ELR (cell line): ENCODE data around the gene ACO1.

ENCODE experiments used
- DNase-seq: peaks from one replicate; pipeline ENCODE4 v3.0.0-alpha.2; 2015; ENCODE audit warnings: low read depth

ACO1 gene

DNA sequence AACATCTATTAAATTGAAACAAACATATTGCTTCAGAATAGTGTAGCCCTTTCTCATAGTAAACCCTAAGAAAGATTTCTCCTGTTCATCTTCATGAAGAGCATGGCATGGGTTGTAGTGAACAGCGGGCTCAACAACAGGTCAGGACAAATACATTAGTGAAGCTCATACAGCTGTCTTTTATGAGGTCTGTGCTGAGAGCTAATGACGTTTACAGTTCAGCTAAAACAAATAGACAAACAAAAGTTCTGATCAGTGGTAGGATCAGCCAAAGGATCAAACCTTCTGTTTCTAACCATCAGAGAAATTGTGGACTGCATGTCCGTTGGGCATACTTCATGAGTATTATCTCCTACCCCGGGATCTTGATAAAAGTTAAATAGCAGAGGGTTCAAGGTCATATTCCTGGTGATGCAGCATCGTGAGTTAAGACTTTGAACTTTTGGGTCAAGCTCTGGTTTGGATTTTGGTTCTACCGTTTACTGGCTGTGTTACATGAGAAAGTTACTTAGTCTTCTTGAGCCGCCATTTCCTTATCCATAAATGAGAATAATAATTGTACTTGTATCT is 37.9 kb downstream of the ACO1 start:
- no peak for DNase-seq

GRCh38 chr9:32423371-32423770 is 38.9 kb downstream of the ACO1 start:
- peak; percentile 93 for DNase-seq

- peak; percentile 92 for DNase-seq
Observed at GRCh38 chr9:32424616-32425015, 40.2 kb downstream of the ACO1 start.

GRCh38 chr9:32426278-32426939 is 42.0 kb downstream of the ACO1 start:
- DNase-seq: peak; percentile 95

DNA sequence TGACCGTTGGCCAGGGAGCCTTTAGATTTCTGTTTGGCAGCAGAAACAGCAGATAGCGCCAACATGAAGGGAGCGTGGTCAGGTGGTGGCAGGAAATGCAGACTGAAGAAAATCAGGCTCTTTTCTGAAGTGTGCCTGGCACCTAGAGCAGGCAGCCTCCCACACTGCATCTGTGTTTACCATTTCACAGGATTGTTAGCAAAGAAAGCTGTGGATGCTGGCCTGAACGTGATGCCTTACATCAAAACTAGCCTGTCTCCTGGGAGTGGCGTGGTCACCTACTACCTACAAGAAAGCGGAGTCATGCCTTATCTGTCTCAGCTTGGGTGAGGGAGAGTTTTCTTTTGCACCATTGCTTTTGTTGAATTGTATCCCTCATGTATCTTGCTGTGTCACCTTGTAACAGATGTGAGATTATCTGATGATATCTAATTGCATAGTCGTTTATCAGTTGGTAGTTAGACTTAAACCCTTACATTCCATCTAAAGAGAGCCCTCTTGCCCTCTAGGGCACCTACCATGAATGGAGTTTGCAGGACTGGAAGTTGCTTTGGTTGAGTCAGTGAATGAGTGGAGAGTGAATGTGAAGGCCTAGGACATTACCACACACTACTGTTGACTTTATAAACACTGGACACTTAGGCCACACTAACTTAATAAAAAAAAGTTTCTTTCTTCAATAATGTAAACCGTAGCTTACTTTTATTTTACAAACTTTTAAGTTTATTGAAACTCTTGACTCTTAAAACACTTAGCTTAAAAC is 42.8 kb downstream of the ACO1 start:
- peak; percentile 75 for DNase-seq

- DNase-seq: peak; percentile 79
Observed at GRCh38 chr9:32430720-32431119, 46.3 kb downstream of the ACO1 start.

DNA sequence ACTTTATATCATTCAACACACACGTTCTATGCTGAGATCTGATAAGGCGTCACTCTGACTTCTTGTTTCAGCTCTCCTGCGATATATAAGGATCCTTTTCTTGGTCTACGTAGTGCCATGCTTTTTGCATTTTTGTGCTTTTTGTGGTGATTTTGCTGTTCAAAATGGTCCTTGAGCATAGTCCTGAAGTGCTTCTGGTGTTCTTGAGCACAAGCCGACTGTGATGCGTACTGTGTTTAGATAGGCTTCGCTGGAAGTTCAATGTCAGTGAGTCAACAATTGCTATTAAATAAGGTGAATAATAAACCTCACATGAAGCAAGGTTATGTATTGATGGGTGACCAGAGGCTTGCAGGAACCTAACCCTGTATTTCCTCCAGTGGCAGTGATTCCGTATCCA is 46.8 kb downstream of the ACO1 start:
- peak; percentile 73 for DNase-seq

DNA sequence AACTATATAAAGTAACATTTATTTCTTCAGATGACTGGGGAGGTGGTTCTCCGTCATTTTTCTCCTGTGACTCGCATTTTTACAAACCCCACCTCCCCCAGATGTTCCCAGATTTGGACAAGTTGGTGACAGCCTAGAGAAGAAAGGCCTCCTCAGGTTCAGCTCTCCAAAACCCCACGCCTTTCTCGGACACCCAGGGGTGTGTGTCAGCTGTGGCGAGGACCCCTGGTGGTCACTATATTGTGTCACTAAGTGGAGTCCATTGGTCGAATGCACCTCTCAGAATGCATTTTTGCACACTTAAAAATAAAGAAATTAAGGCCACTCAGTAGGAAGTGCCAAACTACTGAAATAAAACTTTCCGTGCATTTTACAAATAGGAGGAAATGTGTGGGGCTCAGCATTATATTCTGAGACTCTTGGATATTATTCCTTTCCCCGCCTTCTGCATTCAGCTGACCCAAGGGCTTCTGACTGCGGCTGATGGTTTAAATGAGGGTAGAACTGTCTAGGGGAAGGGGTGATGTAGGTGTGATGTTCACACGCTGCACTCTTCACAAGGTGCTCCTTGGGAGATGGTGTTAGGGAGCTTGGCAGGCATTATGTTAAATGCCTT is 47.6 kb downstream of the ACO1 start:
- DNase-seq: peak; percentile 71

- DNase-seq: no peak
Observed at GRCh38 chr9:32434892-32435291, 50.4 kb downstream of the ACO1 start.

GRCh38 chr9:32441678-32442077 is 57.2 kb downstream of the ACO1 start:
- no peak for DNase-seq

GRCh38 chr9:32442433-32442832 is 58.0 kb downstream of the ACO1 start:
- DNase-seq: no peak

DNA sequence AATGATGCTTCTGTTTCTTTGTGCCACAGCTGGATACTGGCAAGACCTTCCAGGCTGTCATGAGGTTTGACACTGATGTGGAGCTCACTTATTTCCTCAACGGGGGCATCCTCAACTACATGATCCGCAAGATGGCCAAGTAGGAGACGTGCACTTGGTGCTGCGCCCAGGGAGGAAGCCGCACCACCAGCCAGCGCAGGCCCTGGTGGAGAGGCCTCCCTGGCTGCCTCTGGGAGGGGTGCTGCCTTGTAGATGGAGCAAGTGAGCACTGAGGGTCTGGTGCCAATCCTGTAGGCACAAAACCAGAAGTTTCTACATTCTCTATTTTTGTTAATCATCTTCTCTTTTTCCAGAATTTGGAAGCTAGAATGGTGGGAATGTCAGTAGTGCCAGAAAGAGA is 65.5 kb downstream of the ACO1 start:
- no peak for DNase-seq

- no peak for DNase-seq
Observed at GRCh38 chr9:32454280-32454679, 69.8 kb downstream of the ACO1 start.

DNA sequence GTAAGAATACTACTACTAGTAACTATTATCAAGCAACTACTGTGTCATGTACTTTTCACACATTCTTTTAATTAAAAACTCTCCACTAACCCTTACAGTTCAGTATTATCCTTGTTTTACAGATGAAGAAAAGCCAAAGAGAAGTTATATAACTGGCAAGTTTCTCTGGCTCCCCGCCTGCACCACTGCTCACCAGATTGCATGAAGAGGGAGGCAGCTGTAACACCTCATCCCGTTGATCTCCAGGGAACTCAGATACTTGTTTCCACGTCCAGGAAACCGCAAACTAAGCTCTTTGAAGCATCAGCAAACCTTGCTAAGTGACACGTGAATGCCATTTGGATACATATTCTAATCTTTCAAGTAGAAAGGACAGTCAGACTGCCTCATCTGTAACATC is 71.3 kb downstream of the ACO1 start:
- no peak for DNase-seq

GRCh38 chr9:32456564-32456963 is 72.1 kb downstream of the ACO1 start:
- DNase-seq: no peak

DNA sequence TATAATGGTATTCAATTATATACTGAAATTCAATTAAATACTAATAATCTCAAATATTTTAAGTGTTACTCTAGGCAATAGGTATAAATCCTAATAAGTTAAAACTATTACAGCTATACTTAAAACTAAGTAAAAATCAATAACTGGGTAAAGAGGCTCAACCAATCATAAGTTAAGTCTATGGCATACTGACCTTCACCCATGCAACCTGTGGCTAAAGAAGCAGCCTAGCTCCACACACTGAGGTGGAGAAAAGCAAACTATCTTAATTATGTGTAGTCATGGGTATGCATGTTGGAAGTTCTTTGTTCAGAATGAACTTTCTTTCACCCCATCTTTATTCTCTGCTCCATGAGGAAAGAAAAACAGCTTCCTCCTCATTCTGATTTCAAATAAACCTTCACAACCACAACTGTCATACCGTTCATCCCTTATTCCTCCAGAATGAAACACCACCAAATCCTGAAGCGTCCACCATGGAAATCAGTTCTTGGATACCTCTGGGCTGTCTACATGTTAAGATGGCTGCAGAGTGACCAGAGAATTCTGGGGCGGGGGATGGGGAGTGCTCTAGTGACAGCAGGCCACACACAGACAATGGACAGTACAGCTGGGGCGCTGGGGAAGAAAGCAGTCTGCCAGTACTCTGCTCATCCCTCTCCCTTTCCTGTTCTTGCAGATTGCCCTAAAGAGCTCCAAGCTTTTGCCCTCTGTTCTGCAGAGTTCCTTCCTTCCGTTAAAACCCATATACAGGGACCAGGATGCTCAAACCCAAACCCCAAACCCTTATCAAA is 79.3 kb downstream of the ACO1 start:
- DNase-seq: no peak

GRCh38 chr9:32468740-32469139 is 84.3 kb downstream of the ACO1 start:
- DNase-seq: no peak

DNA sequence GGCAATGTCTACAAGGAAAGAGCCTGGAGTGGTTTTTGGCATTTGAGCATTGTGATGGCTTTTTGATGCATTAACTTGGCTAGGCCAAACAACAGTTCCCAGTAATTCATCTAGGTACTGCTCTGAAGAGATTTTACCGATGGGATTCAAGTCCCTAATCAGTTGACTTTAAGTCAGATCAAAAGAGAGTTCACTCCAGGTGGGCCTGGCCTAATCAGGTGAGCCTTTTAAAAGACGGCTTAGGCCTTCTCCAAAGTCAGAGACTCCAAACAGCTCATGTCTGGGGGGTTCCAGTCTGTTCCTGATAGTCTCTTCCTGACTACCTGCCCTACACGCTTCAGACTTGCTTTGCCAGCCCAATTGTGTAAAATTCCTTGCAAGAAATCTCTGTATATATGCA is 87.9 kb downstream of the ACO1 start:
- no peak for DNase-seq

- DNase-seq: no peak
Observed at GRCh38 chr9:32483343-32483742, 98.9 kb downstream of the ACO1 start.

DNA sequence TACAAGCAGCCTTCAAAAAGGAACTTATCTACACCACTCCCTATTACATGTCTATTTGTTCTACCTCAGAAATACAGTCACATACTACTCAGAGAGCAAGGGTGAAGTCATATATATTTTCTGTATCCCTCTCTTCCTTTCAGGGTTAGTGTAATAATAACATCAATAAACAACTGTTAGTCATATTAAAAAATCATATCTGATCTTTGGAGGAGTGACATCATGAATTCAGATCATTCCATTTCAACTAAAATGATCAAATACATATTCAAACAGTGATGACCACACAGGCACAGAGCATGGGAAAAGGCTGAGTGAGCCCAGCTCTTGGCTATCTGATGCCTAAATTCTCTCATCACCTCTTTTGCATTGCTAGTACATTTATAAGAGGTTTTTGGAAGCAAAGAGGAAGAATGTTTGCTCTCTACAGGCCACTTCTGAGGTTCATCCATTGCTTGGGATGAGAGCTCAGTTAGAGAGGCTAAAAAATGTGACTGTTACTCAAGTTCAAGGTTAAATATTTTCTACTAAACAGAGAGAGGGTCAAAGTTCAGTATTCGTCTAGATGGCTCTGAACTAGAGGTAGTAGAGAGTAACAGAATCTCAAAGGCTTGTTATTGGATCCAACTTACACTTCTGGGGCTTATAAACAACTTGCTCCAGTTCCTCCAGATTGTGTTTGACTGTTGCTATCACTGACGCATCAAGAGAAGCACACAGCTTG is 102.6 kb downstream of the ACO1 start:
- peak; percentile 69 for DNase-seq

DNA sequence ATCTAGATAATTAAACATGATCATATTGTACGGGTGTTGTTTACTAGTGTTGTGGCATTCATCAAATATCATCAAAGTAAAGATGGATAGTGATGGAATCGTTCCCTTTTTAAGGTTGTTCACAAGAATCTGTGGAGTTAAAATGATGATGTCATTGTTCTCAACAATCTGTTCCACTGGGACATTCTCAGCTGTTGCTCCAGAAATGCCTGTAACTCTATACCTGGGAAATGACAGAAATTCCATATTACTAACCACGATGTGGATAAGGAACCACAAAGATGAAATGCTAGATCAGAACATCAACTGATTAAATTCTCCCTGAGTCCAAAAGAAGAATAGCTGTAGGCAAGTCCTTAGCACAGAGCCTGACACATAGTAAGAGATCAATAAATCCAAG is 103.5 kb downstream of the ACO1 start:
- DNase-seq: peak; percentile 53

DNA sequence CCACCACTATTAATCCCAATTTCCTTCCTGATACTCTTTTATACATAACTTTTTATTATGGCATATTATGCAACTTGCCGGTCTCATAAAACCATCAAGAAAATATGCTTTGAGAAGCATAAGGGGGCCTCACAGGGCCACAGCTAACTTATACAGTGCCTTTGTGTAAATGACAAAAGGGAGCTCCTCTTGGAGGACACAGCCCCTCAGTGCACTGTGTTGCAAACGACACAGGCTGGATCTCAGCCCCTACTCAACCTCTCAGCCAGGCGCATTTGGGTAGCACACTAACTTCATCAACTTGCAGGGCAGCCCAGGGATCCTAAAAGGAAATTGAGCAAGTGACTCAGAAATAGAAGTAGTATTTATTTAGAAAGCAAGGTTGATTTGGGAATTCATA is 106.2 kb downstream of the ACO1 start:
- no peak for DNase-seq
